Hepatocyte (in vitro differentiated cells): ENCODE data around the gene ABR. TPM values are rescaled to one million over a fixed set of nuclear protein-coding genes. Genes with fewer than 3 reads are reported as not detected.
A peak's percentile ranks its signal among the peaks of the same experiment; 100 is the strongest.

Experiments used
- DNase-seq: peaks from one replicate; pipeline ENCODE4 v3.0.0-alpha.2; 2016; ENCODE audit warnings: low spot score
- H2AFZ ChIP-seq: fragments of 200-600 bp; sonication (generic); 2 replicates; pipeline ENCODE4 v1.6.0; 2016; ENCODE audit warnings: antibody characterized with exemption, mild to moderate bottlenecking
- H3K27ac ChIP-seq: fragments of 200-600 bp; sonication (generic); 2 replicates; pipeline ENCODE4 v1.5.1; 2016; ENCODE audit warnings: mild to moderate bottlenecking
- H3K27me3 ChIP-seq: fragments of 200-600 bp; sonication (generic); 2 replicates; pipeline ENCODE4 v1.6.1; 2016
- H3K36me3 ChIP-seq: fragments of 200-600 bp; sonication (generic); replicated peaks from 2 replicates; pipeline ENCODE4 v1.5.1; 2016; ENCODE audit warnings: low read depth; ENCODE audit not compliant: insufficient read depth
- H3K4me1 ChIP-seq: fragments of 200-600 bp; sonication (generic); 2 replicates; pipeline ENCODE4 v1.5.1; 2016; ENCODE audit warnings: mild to moderate bottlenecking, moderate library complexity; ENCODE audit not compliant: insufficient read depth
- H3K4me2 ChIP-seq: fragments of 200-600 bp; sonication (generic); 2 replicates; pipeline ENCODE4 v1.6.0; 2016
- H3K4me3 ChIP-seq: fragments of 200-600 bp; sonication (generic); 2 replicates; pipeline ENCODE4 v1.5.1; 2016; ENCODE audit warnings: mild to moderate bottlenecking
- H3K79me2 ChIP-seq: fragments of 200-600 bp; sonication (generic); 2 replicates; pipeline ENCODE4 v1.6.0; 2017; ENCODE audit warnings: mild to moderate bottlenecking
- H3K9me2 ChIP-seq: fragments of 200-600 bp; sonication (generic); replicated peaks from 2 replicates; pipeline ENCODE4 v1.6.0; 2017; ENCODE audit warnings: mild to moderate bottlenecking; ENCODE audit not compliant: insufficient read depth
- H3K9me3 ChIP-seq: fragments of 200-600 bp; sonication (generic); 2 replicates; pipeline ENCODE4 v1.5.1; 2016; ENCODE audit warnings: low read depth, mild to moderate bottlenecking
- H4K20me1 ChIP-seq: fragments of 200-600 bp; sonication (generic); 2 replicates; pipeline ENCODE4 v1.6.0; 2016; ENCODE audit warnings: mild to moderate bottlenecking; ENCODE audit not compliant: insufficient read depth, poor library complexity, severe bottlenecking
- CTCF ChIP-seq: fragments of 200-600 bp; sonication (generic); IDR thresholded peaks from 2 replicates; pipeline ENCODE4 v1.5.1; 2016; ENCODE audit warnings: antibody characterized with exemption, mild to moderate bottlenecking; ENCODE audit not compliant: poor library complexity
- EZH2 ChIP-seq: fragments of 200-600 bp; sonication (generic); IDR thresholded peaks from 2 replicates; pipeline ENCODE4 v1.6.1; 2016; ENCODE audit warnings: antibody characterized with exemption, mild to moderate bottlenecking, borderline replicate concordance
- EZH2phosphoT487 ChIP-seq: fragments of 200-600 bp; sonication (generic); IDR thresholded peaks from one replicate; pipeline ENCODE4 v1.6.1; 2018; ENCODE audit warnings: antibody characterized with exemption, mild to moderate bottlenecking, low read depth, moderate library complexity; ENCODE audit not compliant: unreplicated experiment, severe bottlenecking
- WGBS: methylation state at CpG from one replicate; pipeline ENCODE4 v1.1.6; 2016; ENCODE audit warnings: low lambda C conversion rate; ENCODE audit errors: missing lambda C conversion rate; 5-methylcytosine and 5-hydroxymethylcytosine counted together
- polyA plus RNA-seq: library from polyadenylated mRNA; unstranded; fragments of >200 nt; fragmentation: Nextera tagmentation; extraction: Ambion mirVana; gene quantifications from 2 replicates; pipeline ENCODE4 v1.2.1, GENCODE V29; 2016
- total RNA-seq: library from RNA; depleted of rRNA; stranded (reverse); fragments of >200 nt; gene quantifications from 2 replicates; pipeline ENCODE4 v1.2.3, GENCODE V29; 2014

ABR gene
- total and polyA plus RNA-seq, 2 experiments from 2014 or later, result 26.8 to 51.5 TPM

GRCh38 chr17:1033503-1033902, 146.3 kb downstream of the ABR start:
- H3K4me1 ChIP-seq, result no peaks in the 10 kb centered on the region
- H2AFZ ChIP-seq, result no peak overlapping the region
- TF ChIP-seq CTCF (no peak), EZH2phosphoT487 (no peak), EZH2 (no peak)
- H4K20me1 ChIP-seq, result peaks cover 2% of the 10 kb centered on the region
- WGBS, result 92% methylated on average over 11 of the region's 11 CpGs
- no peak for DNase-seq
- H3K4me3 ChIP-seq, result no peak overlapping the region
- H3K27me3 ChIP-seq, result no peaks in the 10 kb centered on the region
- no peaks in the 10 kb centered on the region for H3K79me2 ChIP-seq
- no peaks in the 10 kb centered on the region for H3K9me2 ChIP-seq
- H3K36me3 ChIP-seq, result no peaks in the 10 kb centered on the region
- H3K9me3 ChIP-seq, result no peaks in the 10 kb centered on the region
- H3K27ac ChIP-seq, result no peak overlapping the region
- no peak overlapping the region for H3K4me2 ChIP-seq

GRCh38 chr17:1032391-1032790, 147.4 kb downstream of the ABR start:
- Histone ChIP-seq H3K9me3 (no peaks in the 10 kb centered on the region), H3K9me2 (no peaks in the 10 kb centered on the region), H3K4me3 (no peak overlapping the region), H3K79me2 (no peaks in the 10 kb centered on the region), H3K27me3 (no peaks in the 10 kb centered on the region), H3K4me1 (no peaks in the 10 kb centered on the region), H3K27ac (no peak overlapping the region), H3K36me3 (no peaks in the 10 kb centered on the region), H3K4me2 (no peak overlapping the region), H2AFZ (no peak overlapping the region), H4K20me1 (peaks cover 2% of the 10 kb centered on the region)
- DNase-seq, result no peak
- 85% methylated on average over 18 of the region's 27 CpGs for WGBS
- TF ChIP-seq EZH2phosphoT487, result no peak
- no peak for TF ChIP-seq CTCF
- TF ChIP-seq EZH2, result no peak

GRCh38 chr17:1031711-1032110, 148.1 kb downstream of the ABR start:
- peak; percentile 71 for DNase-seq
- H3K4me1 ChIP-seq, result no peaks in the 10 kb centered on the region
- no peaks in the 10 kb centered on the region for H3K36me3 ChIP-seq
- no peak overlapping the region for H3K4me3 ChIP-seq
- peak overlapping the region; percentile 83 for H3K4me2 ChIP-seq
- TF ChIP-seq CTCF, result no peak
- TF ChIP-seq EZH2phosphoT487, result no peak
- TF ChIP-seq EZH2, result no peak
- no peak overlapping the region for H3K27ac ChIP-seq
- H3K9me2 ChIP-seq, result no peaks in the 10 kb centered on the region
- no peaks in the 10 kb centered on the region for H3K9me3 ChIP-seq
- no peaks in the 10 kb centered on the region for H3K79me2 ChIP-seq
- H2AFZ ChIP-seq, result no peak overlapping the region
- H4K20me1 ChIP-seq, result peaks cover 2% of the 10 kb centered on the region
- H3K27me3 ChIP-seq, result no peaks in the 10 kb centered on the region
- 2% methylated on average over 6 of the region's 35 CpGs for WGBS
